Activated gamma-delta T cell (primary cell): ENCODE data around the gene NRCAM.

Experiments used
- DNase-seq: peaks from one replicate; lab custom pipeline; 2025; lab: John Stamatoyannopoulos, UW

Gene NRCAM

DNA sequence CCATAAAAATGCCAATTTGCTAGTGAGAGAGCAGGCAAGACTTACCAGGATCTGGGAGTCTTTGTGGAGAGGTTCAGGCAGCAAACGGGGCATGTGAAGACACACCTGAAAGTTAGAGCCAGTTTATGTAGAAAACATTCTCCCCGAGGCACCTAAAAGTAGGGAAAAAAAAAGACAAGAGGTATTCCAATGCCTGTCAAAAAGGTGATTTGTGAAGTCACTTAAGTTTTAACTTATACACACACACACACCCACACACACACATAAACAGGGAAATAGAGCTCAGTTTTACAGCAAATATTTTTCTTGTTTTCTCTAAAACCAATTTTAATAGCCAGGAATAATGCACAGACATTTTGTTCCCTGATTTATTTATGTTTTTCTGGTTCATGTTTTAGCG lies 326.0 kb downstream of the NRCAM start, which contains the start of gene LAMB4:
Gene LAMB4, minus strand, starts transcription at position 101 of the 400 bp plus-strand sequence. CDS start 7,197 bp downstream, outside the sequence.
- DNase-seq, result no peak

- DNase-seq, result no peak
Measured at GRCh38 chr7:108129018-108129965, 326.9 kb downstream of the NRCAM start.

DNA sequence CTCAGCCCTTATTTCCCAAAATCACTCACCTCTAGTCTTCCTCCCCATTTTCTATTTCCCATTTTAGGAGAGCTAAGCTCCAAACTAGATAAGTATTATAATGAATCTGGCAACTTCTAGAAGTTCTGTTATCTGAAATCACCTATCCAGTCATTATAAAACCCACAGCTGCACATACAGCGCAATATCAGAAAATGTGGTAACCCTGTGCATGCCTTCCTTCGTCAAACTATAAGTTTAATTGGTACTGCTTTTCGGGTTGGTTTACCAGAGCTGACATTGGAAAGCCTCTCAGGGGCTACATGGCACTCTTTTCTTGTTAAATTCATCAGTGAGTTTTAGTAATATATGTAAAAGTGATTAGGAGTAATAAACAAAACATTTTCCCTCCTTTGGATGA lies 327.7 kb downstream of the NRCAM start:
- DNase-seq, result no peak

DNA sequence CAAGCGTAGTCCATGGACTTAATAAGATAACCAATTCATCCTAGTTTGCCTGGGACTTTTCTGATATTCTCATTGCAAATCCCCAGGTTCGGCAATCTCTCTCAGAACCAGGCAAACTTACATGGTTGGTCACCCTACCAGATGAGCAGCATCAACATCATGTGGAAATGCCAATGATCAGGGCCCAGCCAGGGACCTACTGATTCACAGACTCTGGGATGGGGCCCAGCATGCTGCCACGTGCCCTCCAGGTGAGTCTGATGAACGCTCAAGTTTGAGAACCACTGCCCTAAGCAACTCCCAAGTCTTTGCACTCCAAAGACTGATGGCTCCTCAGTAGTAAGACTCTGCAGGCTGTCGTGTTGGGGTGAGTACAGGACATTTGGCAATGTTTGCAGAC lies 328.8 kb downstream of the NRCAM start:
- DNase-seq, result no peak

GRCh38 chr7:108124820-108125219 lies 331.4 kb downstream of the NRCAM start:
- no peak for DNase-seq

GRCh38 chr7:108122181-108122580 lies 334.1 kb downstream of the NRCAM start:
- DNase-seq, result no peak

GRCh38 chr7:108120933-108121332 lies 335.3 kb downstream of the NRCAM start:
- no peak for DNase-seq

DNA sequence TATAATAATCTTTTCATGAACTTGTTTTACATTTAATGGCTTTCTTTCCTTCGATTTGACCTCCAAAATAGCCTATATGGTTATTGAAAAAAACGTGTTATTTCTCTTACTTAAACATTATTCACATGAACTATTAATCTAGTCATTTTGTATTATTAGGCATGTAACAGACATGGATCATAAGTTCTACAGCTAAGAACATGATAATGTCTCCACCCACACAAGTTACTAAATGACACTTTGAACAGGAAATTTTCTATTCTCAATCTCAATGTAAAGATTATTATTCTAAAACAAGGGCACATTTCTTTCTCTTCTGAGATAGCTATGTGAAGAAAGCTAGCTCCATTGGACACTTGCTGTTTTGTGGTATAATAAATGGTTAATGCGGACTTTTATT lies 336.0 kb downstream of the NRCAM start:
- DNase-seq, result no peak

DNA sequence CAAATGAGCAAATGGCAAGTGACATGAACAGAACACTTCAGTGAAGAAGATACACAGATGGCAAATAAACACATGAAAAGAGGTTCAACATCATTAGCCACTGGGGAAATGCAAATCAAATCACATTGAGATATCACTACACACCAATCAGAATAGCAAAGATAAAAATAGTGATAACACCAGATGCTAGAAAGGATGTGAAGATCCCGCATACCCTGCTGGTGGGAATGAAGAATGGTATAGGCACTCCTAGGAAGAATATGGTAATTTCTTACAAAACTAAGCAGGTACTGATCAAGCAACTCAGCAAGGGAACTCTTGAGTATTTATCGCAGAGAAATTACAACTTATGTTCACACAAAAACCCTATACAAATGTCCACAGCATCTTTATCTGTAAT lies 337.3 kb downstream of the NRCAM start:
- no peak for DNase-seq

GRCh38 chr7:108114117-108114841 lies 342.0 kb downstream of the NRCAM start:
- DNase-seq, result no peak

GRCh38 chr7:108112683-108113082 lies 343.6 kb downstream of the NRCAM start:
- DNase-seq, result no peak

DNA sequence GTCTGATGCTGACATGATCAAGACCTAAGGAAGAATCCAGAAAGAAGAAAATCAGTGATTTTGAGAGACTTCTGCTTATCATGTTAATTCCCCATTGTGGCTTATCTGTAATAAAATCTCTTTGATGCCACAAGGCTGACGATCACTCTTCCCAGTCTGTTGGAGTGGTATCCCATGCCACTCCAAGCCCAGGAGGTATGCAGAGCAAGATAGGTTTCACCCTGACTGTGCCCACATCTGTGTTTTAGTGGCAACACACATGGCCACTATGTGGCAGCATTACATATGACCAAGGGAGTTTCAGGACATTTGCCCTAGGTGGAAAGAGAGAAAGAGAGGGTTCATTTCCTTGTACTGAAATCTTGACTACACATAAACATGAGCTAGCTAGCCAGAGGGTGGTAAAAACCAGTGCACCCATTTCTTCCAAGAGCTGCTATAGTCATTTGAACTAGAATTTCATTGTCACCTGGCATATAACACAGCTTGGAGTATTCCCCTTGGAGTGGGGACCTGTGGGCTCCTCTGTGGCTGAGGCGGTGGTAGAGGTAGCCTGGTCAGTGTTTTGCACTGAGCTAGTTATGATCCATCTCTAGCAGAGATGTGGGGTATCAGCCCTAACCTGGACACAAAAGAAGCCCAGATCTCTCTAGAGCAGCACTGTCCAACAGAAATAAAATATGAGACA lies 346.9 kb downstream of the NRCAM start:
- DNase-seq, result no peak

- no peak for DNase-seq
Measured at GRCh38 chr7:108108131-108108530, 348.1 kb downstream of the NRCAM start.

DNA sequence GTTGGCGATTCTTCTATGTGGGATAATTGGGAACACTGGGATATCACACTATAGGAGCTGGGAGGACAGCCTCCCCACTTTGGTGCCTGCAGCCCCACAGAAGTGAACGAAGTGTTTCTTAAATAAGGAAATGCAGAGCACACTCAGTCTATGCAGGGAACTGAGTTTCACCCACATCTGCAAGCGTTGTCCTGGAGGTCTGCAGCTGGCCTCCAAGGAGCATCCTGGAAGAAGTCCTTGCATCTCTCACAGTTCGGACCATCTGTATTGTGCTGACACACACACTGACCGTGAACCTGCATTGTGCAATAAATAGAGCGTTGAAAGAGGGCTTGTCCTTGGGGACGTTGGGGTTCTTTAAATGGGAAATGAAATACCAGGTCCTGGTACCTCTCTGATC lies 351.9 kb downstream of the NRCAM start:
- no peak for DNase-seq

DNA sequence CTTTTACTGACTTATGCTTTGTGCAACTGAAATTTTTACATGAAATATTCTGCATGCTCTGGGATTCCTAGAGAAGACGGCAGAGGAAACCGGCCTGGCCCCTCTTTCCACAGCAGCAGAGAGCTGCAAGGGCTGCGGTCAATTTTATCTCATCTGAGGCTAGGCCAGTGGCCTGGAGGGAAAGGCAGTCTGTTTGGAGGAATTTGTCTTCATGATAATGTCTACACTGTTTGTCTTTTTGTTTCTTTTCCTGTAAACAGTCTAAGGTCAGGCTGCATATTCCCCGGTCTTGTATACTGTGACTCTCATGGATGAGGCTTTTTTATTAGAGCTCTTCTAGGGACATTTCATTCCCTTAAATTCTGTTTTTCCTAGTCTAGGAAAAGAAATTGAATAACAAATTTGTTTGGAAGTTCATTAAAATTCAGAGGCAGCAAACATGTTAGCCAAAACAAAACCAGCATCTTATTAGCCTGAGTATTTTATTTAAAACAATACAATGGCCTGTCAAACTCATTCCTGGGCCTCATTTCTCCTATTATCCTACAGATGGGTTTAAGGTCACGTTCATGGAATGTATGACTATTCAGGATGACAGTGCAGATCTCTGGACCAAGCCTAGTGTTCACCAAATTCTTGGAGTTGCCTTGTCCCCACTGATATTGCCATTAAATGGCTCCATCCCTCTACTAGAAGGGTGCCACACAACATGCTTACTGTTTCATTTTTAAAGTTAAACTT lies 352.5 kb downstream of the NRCAM start:
- DNase-seq, result no peak

GRCh38 chr7:108102671-108103312 lies 353.4 kb downstream of the NRCAM start:
- DNase-seq, result no peak

GRCh38 chr7:108101759-108102158 lies 354.5 kb downstream of the NRCAM start:
- no peak for DNase-seq

- DNase-seq, result no peak
Measured at GRCh38 chr7:108099713-108100112, 356.5 kb downstream of the NRCAM start.

DNA sequence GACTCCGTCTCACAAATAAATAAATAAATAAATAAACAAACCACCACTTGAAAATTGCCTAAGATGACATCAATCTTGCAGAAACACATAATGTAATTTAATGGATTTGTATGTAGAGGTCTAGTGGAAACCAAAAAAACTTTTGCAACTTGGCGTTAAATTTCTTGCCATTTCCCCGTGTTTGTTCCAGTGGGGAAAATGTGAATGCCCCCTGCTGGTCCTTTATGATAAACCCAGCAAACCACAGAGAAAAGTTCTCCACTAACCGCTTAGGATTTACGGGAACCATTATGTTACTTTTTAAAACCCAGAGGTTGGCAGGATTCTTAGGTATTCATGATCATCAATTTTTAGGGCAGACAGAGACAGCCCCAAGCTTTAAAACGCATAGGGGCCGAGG lies 358.5 kb downstream of the NRCAM start:
- DNase-seq, result no peak
